B cell (primary cell): ENCODE data around the gene SDC1. TPM values are rescaled to one million over a fixed set of nuclear protein-coding genes. Genes with fewer than 3 reads are reported as not detected.

Experiments
- ATAC-seq: fragments of 200-7000 bp; cut with Tn5 transposase; one replicate; pipeline ENCODE4 v1.10.0; 2021; ENCODE audit warnings: low read depth, mild to moderate bottlenecking, moderate number of reproducible peaks, moderate library complexity
- CTCF ChIA-PET: fragments of 350-600 bp; sonication (Branson Sonifier 250); formaldehyde crosslinking; loops from one replicate; lab custom pipeline; 2021; ENCODE audit warnings: antibody characterized with exemption, inconsistent platforms; lab: Charles Lee
- POLR2A ChIA-PET: fragments of 350-600 bp; sonication (Branson Sonifier 250); formaldehyde crosslinking; loops from one replicate; lab custom pipeline; 2021; ENCODE audit warnings: antibody characterized with exemption; lab: Charles Lee
- DNase-seq: peaks from one replicate; pipeline ENCODE4 v3.0.0; 2013
- H2AFZ ChIP-seq: 2 replicates; pipeline ENCODE4 v1.6.1; 2012; ENCODE audit warnings: mild to moderate bottlenecking, low read depth, low read length; ENCODE audit not compliant: insufficient read depth, poor library complexity, severe bottlenecking
- H3K27ac ChIP-seq, 2 donors: 1 replicate in 1 of 2; 2 replicates in 1 of 2; pipeline ENCODE4 v1.5.1; 2012 to 2013; ENCODE audit warnings: low read length in 2 of 2, mild to moderate bottlenecking in 2 of 2, moderate library complexity in 1 of 2
- H3K27me3 ChIP-seq, 4 experiments: fragments of 200-600 bp in 1 of 4; sonication (generic) in 1 of 4; replicated peaks in 1 of 4; 1 replicate in 2 of 4; 2 replicates in 2 of 4; pipeline versions ENCODE4 v1.6.1 to v1.7.0; 2013 to 2016; ENCODE audit warnings: low read length in 3 of 4, mild to moderate bottlenecking in 2 of 4, mixed read lengths in 1 of 4, moderate library complexity in 1 of 4; ENCODE audit not compliant: insufficient read depth in 4 of 4, control insufficient read depth in 3 of 4; ENCODE audit errors: control extremely low read depth in 1 of 4
- H3K36me3 ChIP-seq, 2 experiments: replicated peaks in 1 of 2; 1 replicate in 1 of 2; 2 replicates in 1 of 2; pipeline versions ENCODE4 v1.6.1 to v1.7.1; 2013; ENCODE audit warnings: low read length in 1 of 2; ENCODE audit not compliant: insufficient read depth in 2 of 2, control insufficient read depth in 1 of 2; ENCODE audit errors: control extremely low read depth in 1 of 2, extremely low read depth in 1 of 2
- H3K4me1 ChIP-seq, 2 donors: fragments of 200-600 bp in 1 of 2; sonication (generic) in 1 of 2; 1 replicate in 1 of 2; 2 replicates in 1 of 2; pipeline versions ENCODE4 v1.5.1 to v1.6.1; 2013 to 2017; ENCODE audit warnings: low read length in 2 of 2; ENCODE audit not compliant: control insufficient read depth in 2 of 2, insufficient read depth in 2 of 2
- H3K4me2 ChIP-seq: replicated peaks from 2 replicates; pipeline ENCODE3; 2012; ENCODE audit warnings: mild to moderate bottlenecking, low read depth, low read length; ENCODE audit not compliant: poor library complexity, severe bottlenecking
- H3K4me3 ChIP-seq, 5 experiments: fragments of 200-600 bp in 1 of 5; sonication (generic) in 1 of 5; 1 replicate in 3 of 5; 2 replicates in 2 of 5; pipeline versions ENCODE4 v1.5.1 to v1.7.0; 2011 to 2016; ENCODE audit warnings: low read length in 4 of 5, mild to moderate bottlenecking in 4 of 5, low read depth in 2 of 5, control low read depth in 1 of 5, moderate library complexity in 1 of 5; ENCODE audit not compliant: insufficient read depth in 1 of 5; ENCODE audit errors: control extremely low read depth in 1 of 5, extremely low read depth in 1 of 5
- H3K79me2 ChIP-seq: fragments of 200-600 bp; sonication (generic); one replicate; pipeline ENCODE4 v1.6.0; 2016; ENCODE audit warnings: low read length; ENCODE audit not compliant: control insufficient read depth, insufficient read depth
- H3K9ac ChIP-seq: fragments of 200-600 bp; sonication (generic); 2 replicates; pipeline ENCODE4 v1.6.1; 2017; ENCODE audit warnings: mild to moderate bottlenecking, low read length, moderate library complexity
- H3K9me3 ChIP-seq, 3 donors: one replicate each; pipeline versions ENCODE4 v1.6.1 to v1.7.1; 2013; ENCODE audit warnings: low read length in 2 of 3; ENCODE audit not compliant: control insufficient read depth in 2 of 3, insufficient read depth in 1 of 3; ENCODE audit errors: control extremely low read depth in 1 of 3
- H4K20me1 ChIP-seq: 2 replicates; pipeline ENCODE4 v1.6.0; 2012; ENCODE audit warnings: mild to moderate bottlenecking, low read length; ENCODE audit not compliant: insufficient read depth, control insufficient read depth, poor library complexity, severe bottlenecking
- H3K27ac Mint-ChIP-seq: one replicate; pipeline ENCODE4 v1.8.0; 2021; ENCODE audit warnings: mixed read lengths
- H3K27me3 Mint-ChIP-seq: one replicate; pipeline ENCODE4 v1.8.0; 2021; ENCODE audit warnings: mixed read lengths
- H3K4me1 Mint-ChIP-seq: one replicate; pipeline ENCODE4 v1.8.0; 2021; ENCODE audit warnings: mixed read lengths
- H3K4me3 Mint-ChIP-seq: one replicate; pipeline ENCODE4 v1.8.0; 2021; ENCODE audit warnings: mixed read lengths
- H3K9me3 Mint-ChIP-seq: one replicate; pipeline ENCODE4 v1.8.0; 2022; ENCODE audit warnings: mixed read lengths; ENCODE audit not compliant: insufficient read depth
- EZH2 ChIP-seq: IDR thresholded peaks from 2 replicates; pipeline ENCODE4 v1.6.1; 2012; ENCODE audit warnings: borderline replicate concordance, low read depth, mild to moderate bottlenecking, moderate library complexity, low read length; ENCODE audit not compliant: insufficient read depth, poor library complexity, severe bottlenecking
- WGBS: methylation state at CpG from one replicate; pipeline ENCODE4 v1.1.5; 2013; ENCODE audit warnings: missing lambda C conversion rate; ENCODE audit not compliant: insufficient coverage; 5-methylcytosine and 5-hydroxymethylcytosine counted together
- intact Hi-C: fragments of 100-400 bp; cut with micrococcal nuclease; formaldehyde crosslinking; loops from one replicate; pipeline ENCODE4 v1.10.0; 2022
- polyA plus RNA-seq: library from polyadenylated mRNA; depleted of rRNA; stranded (reverse); fragments of >200 nt; gene quantifications from 2 replicates; pipeline ENCODE4 v1.2.3, GENCODE V29; 2012
- total RNA-seq, 2 donors: library from RNA; stranded (reverse); fragments of 120-200 nt in 1 of 2; gene quantifications; 1 replicate in 1 of 2; 2 replicates in 1 of 2; pipeline versions ENCODE4 v1.2.3 to v1.2.4, GENCODE V29; 2013 to 2022
- TF ChIP-seq, protein P1 (sequence below): fragments of 200-600 bp; IDR thresholded peaks from one replicate; pipeline ENCODE4 v1.8.0; 2022; ENCODE audit warnings: antibody characterized with exemption, mild to moderate bottlenecking

SDC1 gene
- total and polyA plus RNA-seq, 2 donors (not counting 1 experiment from before 2014, with no cell fraction given) = 0.22 TPM; not detected in 1

DNA sequence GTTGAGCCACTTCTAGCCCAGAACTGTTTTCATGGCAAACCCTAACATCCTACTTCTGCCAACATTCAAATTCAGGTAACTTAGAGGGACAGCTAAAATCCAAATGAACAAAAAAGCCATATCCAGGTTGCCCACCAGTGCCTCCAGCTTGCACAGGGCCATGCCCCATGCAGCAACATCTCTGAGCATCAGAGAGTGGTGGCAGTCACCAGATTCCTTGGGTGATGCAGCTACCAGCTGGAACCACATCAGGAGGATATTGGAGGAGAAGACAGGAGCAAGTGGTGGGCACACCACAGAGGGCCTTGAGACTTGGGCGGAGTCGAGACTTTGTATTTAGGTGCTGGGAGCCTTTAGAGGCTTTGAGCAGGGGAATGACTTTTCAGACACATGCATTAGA lies 50.5 kb downstream of the SDC1 start:
- Histone ChIP-seq H3K27me3 (peaks cover 0 to 2% (median 0%) of the 10 kb centered on the region in 4 experiments), H3K9me3 (no peaks in the 10 kb centered on the region), H3K36me3 (no peaks in the 10 kb centered on the region), H3K4me3 (no peak overlapping the region), H3K27ac (no peak overlapping the region), H3K4me1 (no peaks in the 10 kb centered on the region), H4K20me1 (no peaks in the 10 kb centered on the region), H3K4me2 (no peak overlapping the region), H2AFZ (no peak overlapping the region), H3K79me2 (no peaks in the 10 kb centered on the region), H3K9ac (no peak overlapping the region)
- Mint-ChIP-seq H3K27me3 (no peaks in the 10 kb centered on the region), H3K27ac (no peak overlapping the region), H3K4me3 (no peak overlapping the region), H3K4me1 (no peaks in the 10 kb centered on the region), H3K9me3 (no peaks in the 10 kb centered on the region)
- no peak for DNase-seq
- ATAC-seq = no peak
- ChIA-PET CTCF (no interaction called here), POLR2A (no interaction called here)
- intact Hi-C loops = no loop called here
- 100% methylated on average over 2 of the region's 2 CpGs for WGBS
- TF ChIP-seq EZH2 = no peak

DNA sequence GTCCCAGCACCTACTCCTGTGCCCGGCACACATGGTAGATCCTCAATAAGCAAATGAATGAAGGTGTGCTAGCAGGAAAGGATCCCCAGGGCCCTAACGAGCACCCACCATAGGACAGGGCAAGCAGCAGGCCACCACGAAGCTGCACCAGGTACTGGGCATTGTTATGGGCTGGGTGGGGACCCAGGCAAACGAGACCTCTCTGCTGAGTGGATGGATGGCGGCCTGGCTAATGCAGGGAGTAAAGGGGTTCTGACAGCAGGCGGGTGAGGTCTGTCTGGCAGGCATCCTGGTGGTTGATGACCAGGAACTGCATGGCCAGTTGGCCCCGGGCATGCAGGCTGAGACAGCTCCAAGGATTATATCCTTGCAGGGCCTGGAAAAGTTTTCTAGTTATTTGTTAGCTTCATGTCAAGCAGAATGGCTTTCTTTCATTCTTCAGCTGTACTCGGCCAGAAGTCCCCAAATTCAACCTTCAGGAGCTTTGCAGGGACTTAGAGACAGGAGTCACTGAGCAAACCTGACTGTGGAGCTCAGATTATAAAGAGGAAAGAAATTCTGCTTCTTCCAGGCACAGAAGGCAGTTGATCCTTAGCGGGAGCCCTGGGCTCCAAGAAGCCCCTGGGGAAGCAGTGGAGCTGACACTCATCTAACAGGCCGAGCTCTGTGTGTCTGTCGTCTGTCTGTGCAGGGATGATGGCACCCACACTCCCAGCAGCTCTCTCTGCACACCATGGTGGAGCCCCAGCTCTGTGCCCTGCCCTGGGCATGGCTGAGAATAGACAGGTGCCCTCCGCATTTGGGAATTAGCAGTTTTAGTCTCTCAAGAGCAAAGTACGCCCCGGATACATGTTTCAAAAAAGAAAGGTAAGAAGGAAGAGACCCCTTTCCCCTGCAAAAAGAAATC lies 51.2 kb downstream of the SDC1 start:
- H3K9me3 Mint-ChIP-seq = no peaks in the 10 kb centered on the region
- no peaks in the 10 kb centered on the region for H4K20me1 ChIP-seq
- no peak overlapping the region for H3K27ac Mint-ChIP-seq
- H3K4me1 Mint-ChIP-seq = no peaks in the 10 kb centered on the region
- WGBS = 90% methylated on average over 14 of the region's 14 CpGs
- ChIA-PET POLR2A (no interaction called here), CTCF (no interaction called here)
- H3K27me3 ChIP-seq = peaks cover 0 to 2% (median 0%) of the 10 kb centered on the region in 4 experiments
- H3K9me3 ChIP-seq = no peaks in the 10 kb centered on the region
- intact Hi-C loops = no loop called here
- no peak overlapping the region for H2AFZ ChIP-seq
- H3K4me1 ChIP-seq = no peaks in the 10 kb centered on the region
- H3K4me3 ChIP-seq = no peak overlapping the region
- no peak overlapping the region for H3K9ac ChIP-seq
- H3K27me3 Mint-ChIP-seq = no peaks in the 10 kb centered on the region
- no peak overlapping the region for H3K4me2 ChIP-seq
- DNase-seq = no peak
- no peaks in the 10 kb centered on the region for H3K79me2 ChIP-seq
- TF ChIP-seq, protein P1, sequence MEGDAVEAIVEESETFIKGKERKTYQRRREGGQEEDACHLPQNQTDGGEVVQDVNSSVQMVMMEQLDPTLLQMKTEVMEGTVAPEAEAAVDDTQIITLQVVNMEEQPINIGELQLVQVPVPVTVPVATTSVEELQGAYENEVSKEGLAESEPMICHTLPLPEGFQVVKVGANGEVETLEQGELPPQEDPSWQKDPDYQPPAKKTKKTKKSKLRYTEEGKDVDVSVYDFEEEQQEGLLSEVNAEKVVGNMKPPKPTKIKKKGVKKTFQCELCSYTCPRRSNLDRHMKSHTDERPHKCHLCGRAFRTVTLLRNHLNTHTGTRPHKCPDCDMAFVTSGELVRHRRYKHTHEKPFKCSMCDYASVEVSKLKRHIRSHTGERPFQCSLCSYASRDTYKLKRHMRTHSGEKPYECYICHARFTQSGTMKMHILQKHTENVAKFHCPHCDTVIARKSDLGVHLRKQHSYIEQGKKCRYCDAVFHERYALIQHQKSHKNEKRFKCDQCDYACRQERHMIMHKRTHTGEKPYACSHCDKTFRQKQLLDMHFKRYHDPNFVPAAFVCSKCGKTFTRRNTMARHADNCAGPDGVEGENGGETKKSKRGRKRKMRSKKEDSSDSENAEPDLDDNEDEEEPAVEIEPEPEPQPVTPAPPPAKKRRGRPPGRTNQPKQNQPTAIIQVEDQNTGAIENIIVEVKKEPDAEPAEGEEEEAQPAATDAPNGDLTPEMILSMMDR = no peak
- TF ChIP-seq EZH2 = no peak
- ATAC-seq = no peak
- H3K36me3 ChIP-seq = no peaks in the 10 kb centered on the region
- no peak overlapping the region for H3K27ac ChIP-seq
- H3K4me3 Mint-ChIP-seq = no peak overlapping the region
